ENCODE measurements around the gene GPSM1. TPM values are rescaled to one million over a fixed set of nuclear protein-coding genes. Genes with fewer than 3 reads are reported as not detected.

The GPSM1 gene
- total and polyA plus RNA-seq, 7 experiments from 2014 or later: 0.87 to 11.5 (median 8.4) TPM

- Histone ChIP-seq H3K9me3 (ENCODE audit: control insufficient read depth in 2 of 3, low read length in 3 of 3) (no peaks in the 10 kb centered on the region), H3K4me1 (ENCODE audit: control insufficient read depth in 2 of 2, insufficient read depth in 2 of 2, low read length in 2 of 2) (no peaks in the 10 kb centered on the region), H3K27me3 (ENCODE audit: control insufficient read depth in 2 of 2, insufficient read depth in 2 of 2, low read length in 2 of 2) (no peaks in the 10 kb centered on the region), H3K36me3 (ENCODE audit: control insufficient read depth in 2 of 3, insufficient read depth in 3 of 3, low read length in 3 of 3) (no peaks in the 10 kb centered on the region), H3K27ac (ENCODE audit: low read depth, low read length) (no peak overlapping the region), H3K4me3 (ENCODE audit: low read length) (no peak overlapping the region)
- POLR2A ChIA-PET: no interaction called here
- Mint-ChIP-seq H3K4me1 (peaks cover 0 to 7% (median 0%) of the 10 kb centered on the region in 7 donors), H3K27ac (no peak overlapping the region), H3K9me3 (peaks cover 0 to 3% (median 0%) of the 10 kb centered on the region in 11 donors), H3K4me3 (no peak overlapping the region), H3K36me3 (no peaks in the 10 kb centered on the region), H3K27me3 (peaks cover 0 to 12% (median 0%) of the 10 kb centered on the region in 5 donors)
- CTCF ChIA-PET: interaction anchor here (1.1 kb wide), 1 partner anchor 10 kb away, joined by 3 read pairs; no protein-coding TSS in a partner anchor
- DNase-seq (no peak), ATAC-seq (no peak)
- intact Hi-C loops (cut with micrococcal nuclease): no loop called here
Measured at GRCh38 chr9:136285501-136286358, 41.6 kb upstream of the GPSM1 start.

- Histone ChIP-seq H3K4me3 (ENCODE audit: low read length) (no peak overlapping the region), H3K27ac (ENCODE audit: low read depth, low read length) (no peak overlapping the region), H3K9me3 (ENCODE audit: control insufficient read depth in 2 of 3, low read length in 3 of 3) (no peaks in the 10 kb centered on the region), H3K36me3 (ENCODE audit: control insufficient read depth in 2 of 3, insufficient read depth in 3 of 3, low read length in 3 of 3) (no peaks in the 10 kb centered on the region), H3K4me1 (ENCODE audit: control insufficient read depth in 2 of 2, insufficient read depth in 2 of 2, low read length in 2 of 2) (no peaks in the 10 kb centered on the region), H3K27me3 (ENCODE audit: control insufficient read depth in 2 of 2, insufficient read depth in 2 of 2, low read length in 2 of 2) (no peaks in the 10 kb centered on the region)
- DNase-seq: no peak
- ChIA-PET POLR2A (no interaction called here), CTCF (interaction anchor here (1.1 kb wide), 1 partner anchor 10 kb away, joined by 3 read pairs; no protein-coding TSS in a partner anchor)
- Mint-ChIP-seq H3K27ac (no peak overlapping the region), H3K27me3 (peaks cover 0 to 12% (median 0%) of the 10 kb centered on the region in 5 donors), H3K4me1 (peaks cover 0 to 7% (median 0%) of the 10 kb centered on the region in 7 donors), H3K4me3 (no peak overlapping the region), H3K36me3 (no peaks in the 10 kb centered on the region), H3K9me3 (peaks cover 0 to 3% (median 0%) of the 10 kb centered on the region in 11 donors)
- intact Hi-C loops (cut with micrococcal nuclease): no loop called here
- ATAC-seq: no peak
Measured at GRCh38 chr9:136286359-136286986, 40.9 kb upstream of the GPSM1 start.

DNA sequence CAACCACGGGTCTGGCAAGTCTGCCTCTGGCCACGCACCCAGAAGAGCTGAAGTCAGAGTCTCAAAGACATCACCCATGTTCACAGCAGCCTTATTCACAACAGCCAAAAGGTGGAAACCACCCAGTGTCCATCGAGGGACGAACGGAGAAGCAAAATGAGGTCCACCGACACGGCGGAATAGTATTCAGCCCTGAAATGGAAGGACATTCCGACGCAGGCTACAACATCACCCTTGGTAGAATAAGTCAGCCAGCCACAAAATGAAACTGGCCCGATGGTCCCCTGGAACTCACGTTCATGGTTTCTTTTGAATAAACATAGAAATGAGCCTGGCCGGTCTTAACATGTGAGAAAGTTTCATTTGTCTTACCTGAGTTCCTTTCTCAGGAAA lies 40.4 kb upstream of the GPSM1 start:
- CTCF ChIA-PET: interaction anchor here (1.1 kb wide), 1 partner anchor 11 kb away, joined by 3 read pairs; no protein-coding TSS in a partner anchor
- intact Hi-C loops (cut with micrococcal nuclease): no loop called here
- H3K36me3 Mint-ChIP-seq: no peaks in the 10 kb centered on the region

DNA sequence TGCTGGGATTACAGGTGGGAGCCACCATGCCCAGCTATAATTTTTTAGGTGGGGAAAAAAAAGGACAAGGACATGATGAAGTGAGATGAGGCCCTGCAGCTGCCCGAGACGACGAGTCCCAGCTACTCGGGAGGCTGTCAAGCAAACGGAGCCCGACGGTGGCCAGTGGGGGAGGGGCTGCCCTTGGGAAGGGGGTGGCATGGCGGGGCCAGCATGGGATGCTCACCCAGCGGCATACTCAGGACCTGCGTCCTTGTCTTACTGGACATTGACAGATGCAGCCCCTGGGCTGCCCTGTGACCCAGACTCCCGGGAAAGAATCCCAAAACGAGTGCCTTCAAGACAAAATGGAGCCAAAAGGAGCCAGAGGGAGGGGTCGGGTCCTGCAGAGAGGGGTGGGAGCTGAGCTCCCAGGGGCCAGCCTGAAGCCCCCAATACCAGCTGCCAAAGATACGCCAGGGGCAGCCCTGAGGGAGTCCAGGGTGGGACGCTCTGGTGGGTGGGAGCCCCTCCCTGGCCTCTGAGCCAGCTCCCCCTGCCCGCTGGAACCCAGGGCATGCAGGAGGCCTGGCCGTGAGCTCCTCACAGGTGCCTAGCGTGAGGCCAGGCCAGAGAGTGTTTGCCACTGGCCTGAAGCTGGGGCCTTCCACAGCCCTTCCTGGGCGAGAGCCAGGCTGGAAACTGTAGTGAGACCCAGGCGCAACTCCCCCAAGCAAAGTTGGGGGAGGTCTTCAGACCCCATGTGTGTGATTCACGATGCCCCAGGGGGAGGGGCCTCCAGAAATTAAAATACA lies 39.2 kb upstream of the GPSM1 start:
- POLR2A ChIA-PET: no interaction called here
- no peak overlapping the region for H3K4me3 ChIP-seq (ENCODE audit: low read length)
- no peak for ATAC-seq
- Mint-ChIP-seq H3K27ac (no peak overlapping the region), H3K36me3 (no peaks in the 10 kb centered on the region), H3K4me1 (peaks cover 0 to 5% (median 0%) of the 10 kb centered on the region in 7 donors), H3K4me3 (no peak overlapping the region), H3K9me3 (peaks cover 0 to 3% (median 0%) of the 10 kb centered on the region in 11 donors), H3K27me3 (peaks cover 0 to 5% (median 0%) of the 10 kb centered on the region in 5 donors)
- no peaks in the 10 kb centered on the region for H3K9me3 ChIP-seq (ENCODE audit: control insufficient read depth in 2 of 3, low read length in 3 of 3)
- CTCF ChIA-PET: no interaction called here
- no peaks in the 10 kb centered on the region for H3K4me1 ChIP-seq (ENCODE audit: control insufficient read depth in 2 of 2, insufficient read depth in 2 of 2, low read length in 2 of 2)
- no peak overlapping the region for H3K27ac ChIP-seq (ENCODE audit: low read depth, low read length)
- no peak for DNase-seq
- no peaks in the 10 kb centered on the region for H3K36me3 ChIP-seq (ENCODE audit: control insufficient read depth in 2 of 3, insufficient read depth in 3 of 3, low read length in 3 of 3)
- intact Hi-C loops (cut with micrococcal nuclease): no loop called here
- H3K27me3 ChIP-seq (ENCODE audit: control insufficient read depth in 2 of 2, insufficient read depth in 2 of 2, low read length in 2 of 2): no peaks in the 10 kb centered on the region

More for the DNA sequence above, 40.4 kb upstream of the GPSM1 start:
- H3K27me3 ChIP-seq (ENCODE audit: control insufficient read depth in 2 of 2, insufficient read depth in 2 of 2, low read length in 2 of 2): no peaks in the 10 kb centered on the region
- H3K4me1 ChIP-seq (ENCODE audit: control insufficient read depth in 2 of 2, insufficient read depth in 2 of 2, low read length in 2 of 2): no peaks in the 10 kb centered on the region
- Mint-ChIP-seq H3K4me3 (no peak overlapping the region), H3K9me3 (peaks cover 0 to 3% (median 0%) of the 10 kb centered on the region in 11 donors), H3K27me3 (peaks cover 0 to 11% (median 0%) of the 10 kb centered on the region in 5 donors), H3K4me1 (peaks cover 0 to 7% (median 0%) of the 10 kb centered on the region in 7 donors), H3K27ac (no peak overlapping the region)
- no peaks in the 10 kb centered on the region for H3K9me3 ChIP-seq (ENCODE audit: control insufficient read depth in 2 of 3, low read length in 3 of 3)
- H3K4me3 ChIP-seq (ENCODE audit: low read length): no peak overlapping the region
- H3K36me3 ChIP-seq (ENCODE audit: control insufficient read depth in 2 of 3, insufficient read depth in 3 of 3, low read length in 3 of 3): no peaks in the 10 kb centered on the region
- no peak for DNase-seq
- ATAC-seq: no peak
- POLR2A ChIA-PET: no interaction called here
- H3K27ac ChIP-seq (ENCODE audit: low read depth, low read length): no peak overlapping the region

GRCh38 chr9:136289651-136290507 lies 37.5 kb upstream of the GPSM1 start:
- H3K27ac Mint-ChIP-seq: peak overlapping the region in 1 of 9 donors; percentile 20

More at GRCh38 chr9:136289651-136290507, 37.5 kb upstream of the GPSM1 start:
- Histone ChIP-seq H3K27me3 (ENCODE audit: control insufficient read depth in 2 of 2, insufficient read depth in 2 of 2, low read length in 2 of 2) (no peaks in the 10 kb centered on the region), H3K9me3 (ENCODE audit: control insufficient read depth in 2 of 3, low read length in 3 of 3) (no peaks in the 10 kb centered on the region), H3K36me3 (ENCODE audit: control insufficient read depth in 2 of 3, insufficient read depth in 3 of 3, low read length in 3 of 3) (no peaks in the 10 kb centered on the region), H3K4me3 (ENCODE audit: low read length) (no peak overlapping the region), H3K27ac (ENCODE audit: low read depth, low read length) (no peak overlapping the region), H3K4me1 (ENCODE audit: control insufficient read depth in 2 of 2, insufficient read depth in 2 of 2, low read length in 2 of 2) (no peaks in the 10 kb centered on the region)
- H3K4me1 Mint-ChIP-seq: no peaks in the 10 kb centered on the region
- no peaks in the 10 kb centered on the region for H3K36me3 Mint-ChIP-seq
- no peak overlapping the region for H3K4me3 Mint-ChIP-seq
- intact Hi-C loops (cut with micrococcal nuclease): no loop called here
- ATAC-seq (no peak), DNase-seq (no peak)
- H3K27me3 Mint-ChIP-seq: no peaks in the 10 kb centered on the region
- POLR2A ChIA-PET: no interaction called here
- CTCF ChIA-PET: interaction anchor here (0.9 kb wide), 1 partner anchor 11 kb away, joined by 3 read pairs; no protein-coding TSS in a partner anchor
- H3K9me3 Mint-ChIP-seq: peaks cover 0 to 3% (median 0%) of the 10 kb centered on the region in 11 donors
